Thyroid gland (tissue), 4 donors: ENCODE measurements around the gene PNO1. TPM values are rescaled to one million over a fixed set of nuclear protein-coding genes. Genes with fewer than 3 reads are reported as not detected.

Experiments
- DNase-seq, 2 donors: peaks; one replicate each; pipeline ENCODE4 v3.0.0-alpha.2; 2019
- H3K27ac ChIP-seq, 3 donors: fragments of 200-600 bp; sonication (generic); 1 replicate in 2 of 3; 2 replicates in 1 of 3; pipeline ENCODE4 v1.5.1; 2016 to 2019; ENCODE audit warnings: mild to moderate bottlenecking in 1 of 3, moderate library complexity in 1 of 3
- H3K27me3 ChIP-seq: fragments of 200-600 bp; sonication (generic); one replicate; pipeline ENCODE4 v1.5.1; 2019
- H3K36me3 ChIP-seq, 2 donors: fragments of 200-600 bp; sonication (generic); one replicate each; pipeline ENCODE4 v1.5.1; 2016 to 2019
- H3K4me1 ChIP-seq, 2 donors: fragments of 200-600 bp; sonication (generic); one replicate each; pipeline ENCODE4 v1.5.1; 2017 to 2019
- H3K4me3 ChIP-seq, 3 donors: fragments of 200-600 bp; sonication (generic); replicated peaks in 1 of 3; 1 replicate in 2 of 3; 2 replicates in 1 of 3; pipeline ENCODE4 v1.5.1; 2016; ENCODE audit warnings: mild to moderate bottlenecking in 1 of 3
- H3K9me3 ChIP-seq: fragments of 200-600 bp; sonication (generic); one replicate; pipeline ENCODE4 v1.5.1; 2017
- CTCF ChIP-seq, 6 experiments: fragments of 200-600 bp in 3 of 6; fragments of 450-650 bp in 3 of 6; sonication (generic) in 3 of 6; IDR thresholded peaks; one replicate each; pipeline ENCODE4 v1.5.1; 2016 to 2019; ENCODE audit warnings: antibody characterized with exemption in 6 of 6, mild to moderate bottlenecking in 2 of 6, inconsistent platforms in 1 of 6, moderate library complexity in 1 of 6
- POLR2A ChIP-seq, 2 donors: fragments of 450-650 bp; IDR thresholded peaks; one replicate each; pipeline ENCODE4 v1.6.1; 2017; ENCODE audit warnings: antibody characterized with exemption in 2 of 2, mild to moderate bottlenecking in 2 of 2, moderate library complexity in 1 of 2
- WGBS, 2 donors: methylation state at CpG; one replicate each; pipeline ENCODE4 v1.1.5; 2017; 5-methylcytosine and 5-hydroxymethylcytosine counted together
- intact Hi-C: fragments of 100-400 bp; cut with DNase I; formaldehyde crosslinking; loops from one replicate; pipeline ENCODE4 v1.15.1; 2023
- total RNA-seq, 4 donors: library from RNA; depleted of rRNA; stranded (reverse); fragments of >200 nt; gene quantifications; one replicate each; pipeline ENCODE4 v1.2.3, GENCODE V29; 2016

Gene PNO1
- total RNA-seq, 4 donors from 2014 or later, result 13.2 to 23.2 (median 18.5) TPM

DNA sequence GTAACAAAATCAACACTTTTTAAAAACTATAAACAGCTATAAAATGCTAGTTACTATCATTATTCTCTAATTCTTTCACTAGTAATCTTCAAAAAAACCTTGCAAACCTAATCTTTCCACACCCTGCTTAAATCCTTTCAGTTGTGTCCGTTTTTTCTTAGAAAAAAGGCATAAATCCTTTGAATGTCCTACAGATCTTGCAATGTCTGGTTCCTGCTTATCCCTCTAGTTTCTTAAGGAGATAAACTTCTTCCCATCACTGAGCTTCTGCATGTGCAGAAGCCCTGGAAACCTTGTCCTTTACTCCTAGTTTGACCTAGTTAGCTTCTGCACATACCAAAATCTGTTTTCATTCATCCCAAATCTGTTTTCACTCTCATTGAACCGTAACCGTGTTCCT lies 1.3 kb upstream of the PNO1 start:
- no peak for DNase-seq
- intact Hi-C loops, result loop anchor here (5.0 kb wide), 2 partner anchors 94 to 96 kb away; partner anchors contain the start of genes C1D and PPP3R1
- no peaks in the 10 kb centered on the region for H3K27me3 ChIP-seq
- peak overlapping the region; percentile 46 to 87 (median 87) for H3K4me3 ChIP-seq
- no peak overlapping the region for H3K27ac ChIP-seq
- 11 to 16% methylated on average over 3 of the region's 3 CpGs for WGBS, 2 donors
- peaks cover 9 to 23% of the 10 kb centered on the region in 2 donors for H3K4me1 ChIP-seq
- H3K9me3 ChIP-seq, result no peaks in the 10 kb centered on the region
- TF ChIP-seq POLR2A (IDR thresholded peaks at IDR 0.05) (no peak), CTCF (IDR thresholded peaks at IDR 0.05) (no peak)
- H3K36me3 ChIP-seq, result peaks cover 0 to under 1% of the 10 kb centered on the region in 2 donors

DNA sequence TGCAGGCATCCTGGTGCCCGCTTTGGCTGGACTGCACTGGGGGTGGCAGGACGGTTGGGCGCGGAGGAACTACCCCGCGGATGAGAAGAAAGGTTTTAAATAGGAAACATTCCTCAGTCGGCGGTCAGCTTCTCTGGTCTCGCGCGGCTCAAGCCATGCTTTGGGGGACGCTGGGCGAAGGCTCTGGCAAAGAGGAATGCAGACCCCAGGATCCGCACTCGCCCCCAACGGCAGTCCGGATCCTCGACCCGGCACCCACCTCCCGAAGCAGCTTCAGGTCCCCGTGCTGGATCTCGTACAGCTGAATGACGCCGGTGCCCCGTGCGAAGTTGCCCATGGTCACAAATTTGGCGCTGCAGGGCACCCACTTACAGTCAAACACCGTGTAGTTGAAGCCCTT lies 686 bp upstream of the PNO1 start:
- intact Hi-C loops, result loop anchor here (5.0 kb wide), 2 partner anchors 95 kb away; partner anchors contain the start of genes C1D and PPP3R1

GRCh38 chr2:68158134-68158447 lies 403 bp downstream of the PNO1 start:
- Histone ChIP-seq H3K27ac (peak overlapping the region; percentile 83 to 99 (median 93)), H3K36me3 (peaks cover 14 to 15% of the 10 kb centered on the region in 2 donors), H3K4me1 (peaks cover 9 to 23% of the 10 kb centered on the region in 2 donors), H3K27me3 (no peaks in the 10 kb centered on the region), H3K9me3 (no peaks in the 10 kb centered on the region), H3K4me3 (peak overlapping the region; percentile 59 to 87 (median 87))
- intact Hi-C loops, result loop anchor here (5.0 kb wide), 2 partner anchors 94 to 96 kb away; partner anchors contain the start of genes C1D and PPP3R1
- DNase-seq, result no peak
- TF ChIP-seq CTCF (IDR thresholded peaks at IDR 0.05) (no peak), POLR2A (IDR thresholded peaks at IDR 0.05) (no peak)
- WGBS, 2 donors, result 0 to 1% methylated on average over 7 of the region's 7 CpGs

More for the DNA sequence above, 686 bp upstream of the PNO1 start:
- peaks cover 9 to 23% of the 10 kb centered on the region in 2 donors for H3K4me1 ChIP-seq
- peak overlapping the region; percentile 83 to 99 (median 93) for H3K27ac ChIP-seq
- peaks cover 4 to 7% of the 10 kb centered on the region in 2 donors for H3K36me3 ChIP-seq
- H3K27me3 ChIP-seq, result no peaks in the 10 kb centered on the region
- DNase-seq, result no peak
- TF ChIP-seq POLR2A (IDR thresholded peaks at IDR 0.05) (no peak), CTCF (IDR thresholded peaks at IDR 0.05) (no peak)
- H3K4me3 ChIP-seq, result peak overlapping the region; percentile 46 to 87 (median 87)
- no peaks in the 10 kb centered on the region for H3K9me3 ChIP-seq
- 0 to 1% methylated on average over 11 to 21 of the region's 28 CpGs for WGBS, 2 donors

DNA sequence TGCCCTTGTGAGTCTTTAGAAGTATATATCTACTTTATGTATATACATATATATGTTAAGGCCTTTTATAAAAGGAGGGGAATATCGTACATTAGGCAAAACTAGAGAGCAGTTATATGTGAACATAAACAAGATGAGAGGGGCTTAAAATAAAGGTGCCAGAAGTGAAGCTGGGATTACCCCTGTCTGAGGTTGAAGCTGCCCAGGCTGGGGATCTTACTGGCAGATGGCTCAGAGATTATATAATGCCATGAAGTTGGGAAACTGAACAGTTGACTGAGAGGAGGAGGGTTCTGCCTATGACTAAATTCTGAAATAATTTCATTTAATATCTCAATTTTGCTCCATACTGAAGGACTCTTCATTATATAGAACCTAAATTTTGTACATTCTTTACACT lies 6.0 kb downstream of the PNO1 start:
- no peak overlapping the region for H3K4me3 ChIP-seq
- intact Hi-C loops, result no loop called here
- no peak overlapping the region for H3K27ac ChIP-seq
- DNase-seq, result no peak
- 97% methylated on average over 1 of the region's 1 CpG for WGBS, 2 donors
- TF ChIP-seq POLR2A (IDR thresholded peaks at IDR 0.05) (no peak), CTCF (IDR thresholded peaks at IDR 0.05) (no peak)
- H3K27me3 ChIP-seq, result no peaks in the 10 kb centered on the region
- H3K4me1 ChIP-seq, result peaks cover 5 to 7% of the 10 kb centered on the region in 2 donors
- H3K9me3 ChIP-seq, result no peaks in the 10 kb centered on the region
- peaks cover 21 to 29% of the 10 kb centered on the region in 2 donors for H3K36me3 ChIP-seq

- H3K27me3 ChIP-seq, result no peaks in the 10 kb centered on the region
- TF ChIP-seq POLR2A (IDR thresholded peaks at IDR 0.05) (no peak), CTCF (IDR thresholded peaks at IDR 0.05) (no peak)
- H3K27ac ChIP-seq, result no peak overlapping the region
- no peaks in the 10 kb centered on the region for H3K4me1 ChIP-seq
- DNase-seq, result no peak
- intact Hi-C loops, result no loop called here
- no peaks in the 10 kb centered on the region for H3K9me3 ChIP-seq
- peaks cover 19 to 22% of the 10 kb centered on the region in 2 donors for H3K36me3 ChIP-seq
- H3K4me3 ChIP-seq, result no peak overlapping the region
- 58 to 90% methylated on average over 3 of the region's 3 CpGs for WGBS, 2 donors
Measured at GRCh38 chr2:68167186-68167585, 9.5 kb downstream of the PNO1 start.
